Mucosa of stomach (tissue), 1 donor: ENCODE data around the gene KNCN.

Experiments used
- H3K27me3 ChIP-seq: one replicate; pipeline ENCODE4 v1.7.0; 2013; ENCODE audit warnings: mild to moderate bottlenecking, low read length; ENCODE audit not compliant: control insufficient read depth, insufficient read depth
- H3K36me3 ChIP-seq: one replicate; pipeline ENCODE4 v1.7.0; 2013; ENCODE audit warnings: low read length; ENCODE audit not compliant: control insufficient read depth, insufficient read depth
- H3K4me1 ChIP-seq: one replicate; pipeline ENCODE4 v1.7.0; 2013; ENCODE audit warnings: mild to moderate bottlenecking, low read length; ENCODE audit not compliant: control insufficient read depth, insufficient read depth
- H3K4me3 ChIP-seq: one replicate; pipeline ENCODE4 v1.7.0; 2013; ENCODE audit warnings: low read length
- H3K9ac ChIP-seq: one replicate; pipeline ENCODE4 v1.7.0; 2013; ENCODE audit warnings: mild to moderate bottlenecking, low read length, moderate library complexity
- H3K9me3 ChIP-seq: one replicate; pipeline ENCODE4 v1.7.0; 2013; ENCODE audit warnings: mild to moderate bottlenecking, low read length, moderate library complexity; ENCODE audit not compliant: control insufficient read depth
- donor health status: Pancreatic carcinoma.

The KNCN gene

GRCh38 chr1:46551597-46552095 is at the start of gene KNCN:
KNCN (minus strand) TSS chr1:46551647; CDS start chr1:46551215, 432 bp downstream.
- no peak within 1 kb of the TSS for H3K9ac ChIP-seq
- H3K27me3 ChIP-seq = peaks cover 29% of the 10 kb centered on the region
- peaks cover 20% of the 10 kb centered on the region for H3K4me1 ChIP-seq

GRCh38 chr1:46599059-46599970 is 47.9 kb upstream of the KNCN start:
- peaks cover 19% of the 10 kb centered on the region for H3K4me1 ChIP-seq
- H3K9ac ChIP-seq = no peak overlapping the region
- no peaks in the 10 kb centered on the region for H3K9me3 ChIP-seq
- H3K27me3 ChIP-seq = no peaks in the 10 kb centered on the region
- H3K4me3 ChIP-seq = no peak overlapping the region
- no peaks in the 10 kb centered on the region for H3K36me3 ChIP-seq

More at GRCh38 chr1:46551597-46552095, at the start of gene KNCN:
- Histone ChIP-seq H3K9me3 (no peaks in the 10 kb centered on the region), H3K36me3 (no peaks in the 10 kb centered on the region), H3K4me3 (no peak within 1 kb of the TSS)

- Histone ChIP-seq H3K9ac (no peak overlapping the region), H3K36me3 (no peaks in the 10 kb centered on the region), H3K9me3 (no peaks in the 10 kb centered on the region), H3K4me1 (peaks cover 8% of the 10 kb centered on the region), H3K4me3 (no peak overlapping the region), H3K27me3 (no peaks in the 10 kb centered on the region)
Observed at GRCh38 chr1:46596846-46597245, 45.4 kb upstream of the KNCN start.

- Histone ChIP-seq H3K4me3 (no peak overlapping the region), H3K9ac (no peak overlapping the region), H3K27me3 (no peaks in the 10 kb centered on the region), H3K4me1 (peaks cover under 1% of the 10 kb centered on the region), H3K36me3 (no peaks in the 10 kb centered on the region), H3K9me3 (no peaks in the 10 kb centered on the region)
Observed at GRCh38 chr1:46596036-46596435, 44.6 kb upstream of the KNCN start.

- peaks cover 5% of the 10 kb centered on the region for H3K36me3 ChIP-seq
- no peak overlapping the region for H3K4me3 ChIP-seq
- H3K4me1 ChIP-seq = no peaks in the 10 kb centered on the region
- H3K27me3 ChIP-seq = no peaks in the 10 kb centered on the region
- H3K9me3 ChIP-seq = no peaks in the 10 kb centered on the region
- H3K9ac ChIP-seq = no peak overlapping the region
Observed at GRCh38 chr1:46595127-46595526, 43.7 kb upstream of the KNCN start.

GRCh38 chr1:46594063-46594462 is 42.6 kb upstream of the KNCN start:
- Histone ChIP-seq H3K9me3 (no peaks in the 10 kb centered on the region), H3K36me3 (peaks cover 14% of the 10 kb centered on the region), H3K27me3 (no peaks in the 10 kb centered on the region), H3K9ac (no peak overlapping the region), H3K4me3 (no peak overlapping the region), H3K4me1 (no peaks in the 10 kb centered on the region)

- Histone ChIP-seq H3K4me1 (no peaks in the 10 kb centered on the region), H3K9ac (no peak overlapping the region), H3K36me3 (peaks cover 14% of the 10 kb centered on the region), H3K27me3 (no peaks in the 10 kb centered on the region), H3K9me3 (no peaks in the 10 kb centered on the region), H3K4me3 (no peak overlapping the region)
Observed at GRCh38 chr1:46592823-46593222, 41.4 kb upstream of the KNCN start.

- peaks cover 14% of the 10 kb centered on the region for H3K36me3 ChIP-seq
- no peaks in the 10 kb centered on the region for H3K9me3 ChIP-seq
- no peak overlapping the region for H3K4me3 ChIP-seq
- no peaks in the 10 kb centered on the region for H3K27me3 ChIP-seq
- no peak overlapping the region for H3K9ac ChIP-seq
- no peaks in the 10 kb centered on the region for H3K4me1 ChIP-seq
Observed at GRCh38 chr1:46589529-46589928, 38.1 kb upstream of the KNCN start.

GRCh38 chr1:46587069-46587468 is 35.6 kb upstream of the KNCN start:
- Histone ChIP-seq H3K36me3 (peaks cover 19% of the 10 kb centered on the region), H3K9ac (no peak overlapping the region), H3K27me3 (no peaks in the 10 kb centered on the region), H3K4me3 (no peak overlapping the region), H3K4me1 (no peaks in the 10 kb centered on the region), H3K9me3 (no peaks in the 10 kb centered on the region)

- Histone ChIP-seq H3K36me3 (peaks cover 17% of the 10 kb centered on the region), H3K9ac (no peak overlapping the region), H3K4me1 (no peaks in the 10 kb centered on the region)
Observed at GRCh38 chr1:46585312-46585938, 34.0 kb upstream of the KNCN start.

GRCh38 chr1:46583494-46583893 is 32.0 kb upstream of the KNCN start:
- Histone ChIP-seq H3K4me1 (no peaks in the 10 kb centered on the region), H3K27me3 (no peaks in the 10 kb centered on the region), H3K4me3 (no peak overlapping the region), H3K9ac (no peak overlapping the region), H3K36me3 (peaks cover 10% of the 10 kb centered on the region), H3K9me3 (no peaks in the 10 kb centered on the region)

More at GRCh38 chr1:46585312-46585938, 34.0 kb upstream of the KNCN start:
- no peak overlapping the region for H3K4me3 ChIP-seq
- H3K27me3 ChIP-seq = no peaks in the 10 kb centered on the region
- no peaks in the 10 kb centered on the region for H3K9me3 ChIP-seq

GRCh38 chr1:46582972-46583371 is 31.5 kb upstream of the KNCN start:
- Histone ChIP-seq H3K9ac (no peak overlapping the region), H3K9me3 (no peaks in the 10 kb centered on the region), H3K4me3 (no peak overlapping the region), H3K36me3 (peaks cover 10% of the 10 kb centered on the region), H3K4me1 (no peaks in the 10 kb centered on the region), H3K27me3 (no peaks in the 10 kb centered on the region)
